Activated CD8-positive, alpha-beta memory T cell treated with anti-CD3 and anti-CD28 coated beads, Interleukin-2, amount 50 U/mL, for 1 hour (primary cell): ENCODE measurements around the gene MVB12B.
"Not testable (repeated sequence)": the region's sequence is repeated elsewhere in the genome, so short reads cannot be mapped to it uniquely, and the experiment has no call there.

ENCODE experiments used
- DNase-seq: peaks from one replicate; pipeline ENCODE4 v3.0.0-alpha.2; 2020; ENCODE audit errors: extremely low read depth

The MVB12B gene

GRCh38 chr9:126326228-126327005, at the start of gene MVB12B:
Gene MVB12B (plus strand): TSS chr9:126326829. CDS start chr9:126326930, 101 bp downstream.
- no peak for DNase-seq

DNA sequence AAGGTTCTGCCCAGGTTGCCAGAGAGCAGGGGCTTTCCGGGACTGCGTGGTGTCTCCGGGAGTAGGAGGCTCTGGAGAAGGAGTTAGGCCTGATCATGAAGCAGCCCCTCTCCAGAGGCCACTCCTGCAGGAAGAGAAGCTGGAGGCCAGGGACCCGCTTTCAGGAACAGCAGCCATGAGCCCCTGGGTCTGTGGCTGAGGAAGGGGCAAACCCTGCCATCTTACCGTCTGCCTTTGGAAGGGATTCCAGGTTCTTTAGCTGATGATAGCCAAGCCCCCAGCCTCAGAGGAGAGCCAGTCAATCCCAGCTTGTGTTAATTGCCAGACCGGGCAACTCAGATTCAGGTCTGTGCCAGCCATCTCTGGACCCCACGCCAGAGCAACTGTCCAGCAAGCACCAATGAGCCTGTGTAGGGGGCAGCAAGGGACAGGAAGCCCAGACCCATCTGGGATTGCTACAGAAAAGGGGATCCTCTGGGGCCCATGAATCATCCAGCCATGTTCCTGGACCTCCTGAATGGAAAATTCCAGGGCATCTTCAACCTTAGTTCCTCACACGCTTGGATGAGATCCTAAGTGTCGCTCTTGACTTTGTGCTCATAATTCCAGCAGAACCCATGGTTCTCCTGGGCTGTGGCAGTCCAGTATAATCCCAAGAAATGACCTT, 42.7 kb upstream of the MVB12B start:
- DNase-seq: no peak

DNA sequence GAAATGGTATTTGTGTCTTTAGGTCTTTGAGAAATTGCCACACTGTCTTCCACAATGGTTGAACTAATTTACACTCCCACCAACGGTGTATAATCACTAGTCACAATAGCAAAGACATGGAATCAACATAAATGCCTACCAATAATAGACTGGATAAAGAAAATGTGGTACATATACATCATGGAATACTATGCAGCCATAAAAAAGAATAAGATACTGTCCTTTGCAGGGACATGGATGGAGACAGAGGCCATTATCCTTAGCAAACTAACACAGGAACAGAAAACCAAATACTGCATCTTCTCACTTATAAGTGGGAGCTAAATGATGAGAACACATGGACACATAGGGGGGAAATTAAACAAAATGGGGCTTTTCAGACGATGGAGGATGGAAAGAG, 41.0 kb upstream of the MVB12B start:
- DNase-seq: not testable (repeated sequence)

GRCh38 chr9:126287166-126287866, 39.3 kb upstream of the MVB12B start:
- DNase-seq: no peak

DNA sequence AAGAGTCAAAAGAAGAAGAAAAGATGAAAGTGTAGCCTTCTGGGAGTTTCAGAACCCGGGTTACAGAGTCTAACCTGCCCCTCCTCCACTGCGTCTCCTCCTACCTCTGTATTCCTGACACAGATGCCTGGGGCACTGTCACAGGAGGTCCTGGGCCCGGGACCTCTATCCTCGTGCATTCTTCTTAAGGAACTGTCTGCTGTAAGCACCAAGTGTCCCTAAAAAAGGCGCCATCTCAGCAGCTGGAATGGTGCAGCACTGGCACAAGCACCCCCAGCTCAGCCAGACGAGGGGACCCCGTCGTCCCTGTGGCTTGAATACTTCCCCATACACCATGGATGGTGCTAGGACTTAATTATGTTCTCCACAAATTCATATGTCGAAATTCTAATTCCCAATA, 35.8 kb upstream of the MVB12B start:
- no peak for DNase-seq

GRCh38 chr9:126291925-126292324, 34.7 kb upstream of the MVB12B start:
- no peak for DNase-seq

DNA sequence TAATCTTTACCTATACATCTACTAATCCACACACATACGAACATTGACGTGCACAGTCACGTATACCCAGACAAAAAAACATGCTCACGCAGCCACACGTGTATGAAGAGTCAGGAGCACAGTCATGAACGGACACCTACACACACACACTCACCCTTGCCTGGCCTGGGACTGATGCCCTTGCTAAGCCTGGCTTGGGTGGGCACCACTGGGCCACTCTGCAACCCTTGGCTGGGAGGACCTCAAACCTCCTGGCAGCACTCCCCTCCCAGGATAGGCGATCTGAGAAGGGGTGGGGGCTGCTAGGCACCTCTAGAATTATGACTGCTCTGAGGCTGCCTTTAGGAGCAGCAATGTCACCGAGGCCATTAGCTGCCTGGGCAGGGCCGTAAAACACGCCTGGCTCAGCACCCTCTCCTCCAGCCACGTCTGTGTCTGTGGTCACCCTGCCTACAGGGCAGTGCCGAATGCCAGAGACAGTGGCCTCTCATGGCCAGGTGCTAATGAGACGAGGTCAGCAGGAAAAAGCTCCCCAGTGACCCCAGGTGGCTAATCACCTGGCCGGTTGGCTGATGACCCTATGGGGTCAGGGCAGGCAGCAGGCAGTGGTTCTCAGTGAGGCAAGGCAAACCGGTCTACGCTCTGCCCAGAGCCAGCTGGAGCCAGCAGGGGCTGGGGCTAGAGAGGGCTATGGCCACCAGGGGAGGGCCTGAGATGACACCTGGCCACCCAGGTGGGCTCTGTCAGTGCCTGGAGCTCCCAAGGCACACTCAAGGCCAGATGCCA, 33.7 kb upstream of the MVB12B start:
- no peak for DNase-seq

DNA sequence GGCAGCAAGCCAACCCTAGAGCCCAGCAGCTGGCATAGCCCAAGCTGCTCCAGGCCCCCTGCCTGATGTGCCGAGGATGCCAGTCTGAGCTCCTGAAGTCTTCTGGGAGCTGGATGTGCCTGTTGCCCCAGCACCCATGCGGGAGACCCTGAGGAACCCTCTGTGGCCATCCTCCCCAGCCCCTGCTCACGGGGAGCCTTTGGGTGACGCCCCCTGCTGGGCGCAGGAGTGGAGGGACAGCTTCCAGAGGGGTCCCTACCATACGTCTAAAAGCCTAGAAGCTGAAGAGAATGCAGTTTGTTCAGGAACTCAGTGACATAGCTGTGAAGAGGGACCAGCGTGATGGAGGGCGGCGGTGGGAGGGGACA, 33.1 kb upstream of the MVB12B start:
- no peak for DNase-seq

DNA sequence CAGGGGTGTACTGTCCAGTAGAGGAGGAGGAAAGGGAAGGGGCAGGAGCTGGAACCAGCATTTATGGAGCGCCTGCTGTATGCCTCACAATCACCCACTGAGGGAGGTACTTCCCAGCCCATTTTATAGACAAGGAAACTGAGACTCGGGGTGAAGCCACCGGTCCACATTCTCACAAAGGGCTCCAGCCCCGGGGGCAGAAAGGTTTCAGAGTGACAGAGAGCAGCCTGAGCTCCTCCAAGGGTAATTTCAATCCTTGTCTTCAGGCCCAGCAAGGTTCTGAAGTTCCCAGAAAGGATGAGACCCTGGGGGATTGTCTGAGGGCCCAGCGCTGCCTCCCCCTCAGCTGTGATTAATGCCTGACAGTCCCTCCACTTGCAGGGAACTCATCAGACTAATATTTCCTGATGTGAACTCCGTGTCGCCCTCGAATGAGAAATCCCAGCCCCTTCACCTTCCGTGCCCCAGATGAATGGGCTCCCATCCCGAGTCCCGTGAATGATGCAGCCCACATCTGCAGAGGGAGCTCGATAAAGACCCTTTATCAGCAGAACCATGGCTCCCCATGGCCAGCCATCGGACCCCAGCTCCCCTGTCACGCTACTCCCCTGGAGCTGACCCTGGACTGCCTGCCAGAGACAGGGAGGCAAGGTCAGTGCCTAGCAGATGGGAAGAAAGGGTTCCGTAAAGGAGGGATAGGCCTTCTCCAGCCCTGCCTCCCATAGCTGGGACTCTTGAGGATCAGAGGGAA, 32.1 kb upstream of the MVB12B start:
- no peak for DNase-seq

GRCh38 chr9:126295082-126295477, 31.5 kb upstream of the MVB12B start:
- DNase-seq: no peak

DNA sequence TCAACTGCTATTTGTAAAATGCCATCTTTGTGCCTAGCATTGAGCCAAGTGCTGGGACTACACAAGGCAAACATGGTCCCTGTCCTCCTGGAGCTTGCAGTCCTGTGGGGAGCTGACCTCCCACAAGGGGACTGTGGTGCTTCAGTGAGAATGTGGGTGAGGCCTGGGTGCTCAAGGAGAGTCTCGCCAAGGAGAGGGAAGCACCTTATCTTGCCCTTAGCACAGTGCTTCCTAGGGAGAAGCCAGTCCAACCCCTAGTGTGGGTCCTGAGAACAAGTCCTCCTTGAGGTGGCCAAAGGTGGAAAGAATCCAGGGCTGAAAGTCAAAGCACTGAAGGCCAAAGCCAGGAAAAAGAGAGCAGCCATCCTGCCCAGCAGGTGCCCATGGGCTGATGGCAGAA, 31.1 kb upstream of the MVB12B start:
- DNase-seq: no peak

DNA sequence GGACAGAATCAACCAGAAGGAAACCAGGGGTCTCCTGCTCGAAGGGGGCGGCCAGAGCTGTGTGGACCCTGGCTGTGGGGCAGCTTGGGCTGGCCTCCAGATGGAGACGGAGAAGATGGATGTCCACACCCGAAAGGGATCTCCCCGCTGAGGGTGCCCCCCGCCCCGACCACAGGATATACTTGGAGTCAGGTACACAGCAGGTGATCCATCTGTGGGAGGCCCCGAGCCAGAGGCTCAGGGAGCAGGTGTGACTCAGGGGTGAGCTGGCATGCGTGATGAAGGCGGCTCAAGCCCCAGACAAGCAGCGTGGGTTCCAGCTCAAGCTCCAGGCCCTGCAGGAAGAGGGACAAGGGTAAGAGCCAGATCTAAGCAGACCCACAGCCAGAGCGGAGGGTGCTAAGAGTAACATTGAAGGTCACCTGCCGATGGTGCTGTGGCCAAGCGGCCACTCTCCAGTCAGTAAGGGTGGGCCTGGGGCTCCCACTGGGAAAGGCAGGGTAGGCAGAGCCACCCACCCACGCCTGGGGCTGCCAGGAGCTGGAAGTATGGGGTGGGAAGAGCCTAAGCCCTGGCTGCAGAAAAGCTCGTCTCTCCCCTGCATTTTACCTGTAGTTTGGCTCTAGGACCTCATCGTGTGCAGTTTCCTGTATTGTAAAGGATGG, 30.6 kb upstream of the MVB12B start:
- DNase-seq: no peak

DNA sequence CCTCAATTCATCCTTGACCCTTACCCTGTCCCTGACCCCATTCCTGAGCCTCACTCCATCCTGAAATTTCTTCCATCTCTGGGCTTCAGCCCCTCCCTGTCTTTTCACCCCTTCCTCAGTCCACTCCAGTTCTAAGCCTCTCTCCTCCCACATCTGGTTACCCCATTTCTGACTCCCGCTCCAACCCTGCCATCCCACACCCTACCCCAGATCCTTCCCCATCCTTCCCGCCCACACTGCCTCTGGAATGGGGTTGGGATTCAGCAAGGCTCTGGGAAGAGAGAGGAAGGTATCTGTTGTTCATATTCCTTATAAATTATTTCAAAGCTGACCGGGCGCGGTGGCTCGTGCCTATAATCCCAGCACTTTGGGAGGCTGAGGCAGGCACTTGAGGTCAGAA, 29.9 kb upstream of the MVB12B start:
- DNase-seq: no peak

DNA sequence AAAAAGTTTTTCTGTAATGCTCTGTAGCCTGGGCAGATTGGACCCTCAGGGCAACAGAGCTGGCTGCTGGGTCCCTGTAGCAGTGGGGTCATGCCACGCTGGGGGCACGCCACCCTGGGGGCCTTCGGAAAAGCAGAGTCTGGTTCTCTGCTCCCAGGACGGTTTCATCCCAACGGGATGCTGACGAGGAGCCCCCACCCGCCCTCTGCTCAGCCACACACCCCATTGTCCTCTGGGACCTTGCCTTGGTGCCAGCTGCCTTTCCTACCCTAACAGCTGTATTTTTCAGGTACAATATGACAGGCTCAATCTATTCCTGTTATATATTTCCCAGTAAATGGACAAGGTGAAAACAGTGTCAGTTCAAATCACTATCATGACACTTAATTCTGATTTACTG, 29.0 kb upstream of the MVB12B start:
- DNase-seq: no peak

- no peak for DNase-seq
Measured at GRCh38 chr9:126298063-126298801, 28.4 kb upstream of the MVB12B start.

- no peak for DNase-seq
Measured at GRCh38 chr9:126299706-126300276, 26.8 kb upstream of the MVB12B start.

GRCh38 chr9:126301196-126301595, 25.4 kb upstream of the MVB12B start:
- no peak for DNase-seq

DNA sequence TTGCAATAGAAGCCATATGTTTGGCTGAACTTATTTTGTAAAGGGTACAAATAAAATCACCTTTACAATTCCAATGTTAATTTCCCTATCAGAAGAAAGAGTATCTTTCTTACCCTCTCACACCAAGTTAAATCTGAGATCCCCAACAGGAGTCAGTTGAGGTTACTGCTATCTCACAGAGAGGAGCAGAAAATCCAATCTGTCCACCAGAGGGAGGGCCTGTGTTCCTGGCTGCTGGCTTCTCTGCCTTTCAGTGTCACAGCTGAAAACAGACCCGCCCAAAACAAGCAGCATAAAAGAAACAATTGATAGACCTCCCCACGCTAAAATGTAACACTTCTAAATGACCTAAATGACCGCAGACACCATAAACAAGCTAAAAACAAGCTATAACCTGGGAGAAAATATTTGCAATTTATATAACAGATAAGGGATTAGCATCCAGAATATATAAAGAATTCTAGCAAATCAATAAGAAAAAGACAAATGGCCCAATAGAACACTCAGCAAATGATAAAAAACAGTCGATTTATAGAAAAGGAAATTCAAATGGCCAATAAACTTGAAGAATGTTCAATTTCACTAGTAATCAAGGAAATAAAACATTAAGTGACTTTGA, 24.5 kb upstream of the MVB12B start:
- peak; percentile 23 for DNase-seq

GRCh38 chr9:126302730-126303129, 23.9 kb upstream of the MVB12B start:
- no peak for DNase-seq
